GM19035 (cell line): ENCODE data around the gene MIDN.

ENCODE experiments used
- ATAC-seq: cut with Tn5 transposase; IDR thresholded peaks from one replicate; pipeline ENCODE4 v1.9.1; 2021; ENCODE audit not compliant: unreplicated experiment

Gene MIDN

DNA sequence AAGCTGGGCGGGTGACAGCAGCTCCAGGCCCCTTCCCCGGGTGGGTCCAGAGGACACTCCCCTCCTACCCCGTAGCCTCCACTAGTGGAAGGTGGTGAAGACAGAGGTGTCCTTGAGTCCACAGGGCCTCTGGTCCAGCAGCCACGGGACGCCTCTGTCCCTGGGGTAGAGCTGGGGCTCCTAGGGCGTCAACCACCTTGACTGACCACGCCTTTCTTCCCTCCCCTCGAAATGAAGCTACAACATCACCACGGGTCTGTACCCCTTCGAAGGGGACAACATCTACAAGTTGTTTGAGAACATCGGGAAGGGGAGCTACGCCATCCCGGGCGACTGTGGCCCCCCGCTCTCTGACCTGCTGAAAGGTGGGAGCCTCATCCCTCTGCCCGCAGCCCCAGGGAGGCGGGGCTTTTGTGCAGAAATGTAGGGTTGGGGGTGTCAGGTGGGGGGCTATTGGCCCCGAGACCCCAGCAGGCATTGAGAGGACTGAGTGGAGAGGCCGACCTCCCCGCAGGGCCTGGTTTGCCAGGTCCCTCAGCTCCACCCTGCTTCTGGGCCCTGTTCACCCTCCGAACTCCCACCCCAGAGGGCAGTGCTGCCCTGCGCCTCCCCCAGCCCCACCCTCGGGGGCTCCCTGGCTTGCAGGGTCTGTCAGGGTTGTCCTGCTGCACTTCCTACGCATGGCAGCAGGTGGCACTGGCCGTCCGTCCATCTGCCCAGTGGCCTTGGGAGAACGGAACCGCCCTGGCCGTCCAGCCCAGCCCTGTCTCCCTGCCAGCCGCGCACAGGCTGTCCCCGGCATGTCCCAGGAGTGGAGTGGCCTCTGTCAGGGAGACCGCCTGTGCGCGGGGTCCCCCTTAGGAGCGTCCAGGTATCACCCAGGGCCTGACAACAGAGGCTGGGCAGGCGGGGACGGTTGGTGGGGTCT lies 27.1 kb upstream of the MIDN start:
- no peak for ATAC-seq

DNA sequence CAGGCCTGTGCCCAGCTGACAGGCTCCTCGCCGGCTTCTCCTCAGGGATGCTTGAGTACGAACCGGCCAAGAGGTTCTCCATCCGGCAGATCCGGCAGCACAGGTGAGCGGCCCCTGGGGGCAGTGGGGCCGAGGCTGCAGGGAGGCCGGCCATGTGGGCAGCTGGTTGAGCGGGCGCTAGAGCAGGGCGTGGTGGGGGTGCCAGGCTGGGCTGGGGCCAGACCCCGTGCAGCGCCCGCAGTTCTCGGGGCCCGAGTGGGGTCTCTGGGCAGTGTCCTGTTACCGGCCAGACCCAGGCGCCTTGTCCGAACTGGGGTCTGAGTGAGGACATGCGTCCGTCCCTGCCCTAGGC lies 26.5 kb upstream of the MIDN start:
- ATAC-seq: no peak

GRCh38 chr19:1222394-1222793 lies 26.0 kb upstream of the MIDN start:
- ATAC-seq: no peak

- no peak for ATAC-seq
Measured at GRCh38 chr19:1223018-1223855, 25.1 kb upstream of the MIDN start.

DNA sequence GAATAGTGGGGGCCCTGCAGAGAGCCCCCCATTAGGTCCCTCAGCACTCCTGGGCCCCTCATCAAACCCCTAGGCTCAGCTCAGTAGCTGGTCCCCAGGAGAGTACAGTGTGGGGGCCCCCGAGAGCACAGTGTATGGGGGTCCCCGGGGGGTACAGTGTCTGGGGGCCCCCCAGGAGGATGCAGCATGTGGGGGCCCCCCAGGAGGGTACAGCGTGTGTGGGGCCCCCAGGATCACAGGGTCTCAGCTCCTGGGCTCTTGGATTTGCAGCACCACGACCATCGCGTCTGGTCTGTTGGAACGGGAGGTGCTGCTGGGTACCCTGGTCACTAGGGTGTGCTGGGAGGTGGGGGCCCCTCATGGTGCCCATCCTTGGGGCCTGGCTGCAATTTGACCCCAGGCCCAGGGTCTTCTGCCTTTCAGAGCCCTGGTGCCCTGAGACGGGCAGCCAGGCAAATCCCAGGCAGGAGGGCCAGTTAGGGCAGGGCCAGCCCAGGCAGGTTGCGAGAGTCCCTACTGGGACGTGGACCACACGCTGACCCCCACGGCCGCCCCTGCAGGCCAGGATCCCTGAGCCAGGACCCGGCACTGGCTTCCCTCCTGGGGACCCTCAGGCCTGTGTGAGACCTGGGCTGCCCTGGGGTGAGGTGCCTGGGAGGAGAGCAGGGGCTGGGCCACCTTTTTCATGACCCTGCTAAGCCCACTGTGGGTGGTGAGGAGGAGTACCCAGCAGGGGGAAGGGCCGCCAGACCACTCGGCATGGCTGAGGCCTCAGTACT lies 24.1 kb upstream of the MIDN start:
- no peak for ATAC-seq

GRCh38 chr19:1224847-1225246 lies 23.5 kb upstream of the MIDN start:
- no peak for ATAC-seq

- ATAC-seq: no peak
Measured at GRCh38 chr19:1225440-1226226, 22.8 kb upstream of the MIDN start.

GRCh38 chr19:1226227-1226518 lies 22.2 kb upstream of the MIDN start:
- no peak for ATAC-seq

GRCh38 chr19:1226522-1227303 lies 21.7 kb upstream of the MIDN start:
- no peak for ATAC-seq

GRCh38 chr19:1227304-1228054 lies 20.9 kb upstream of the MIDN start:
- no peak for ATAC-seq

DNA sequence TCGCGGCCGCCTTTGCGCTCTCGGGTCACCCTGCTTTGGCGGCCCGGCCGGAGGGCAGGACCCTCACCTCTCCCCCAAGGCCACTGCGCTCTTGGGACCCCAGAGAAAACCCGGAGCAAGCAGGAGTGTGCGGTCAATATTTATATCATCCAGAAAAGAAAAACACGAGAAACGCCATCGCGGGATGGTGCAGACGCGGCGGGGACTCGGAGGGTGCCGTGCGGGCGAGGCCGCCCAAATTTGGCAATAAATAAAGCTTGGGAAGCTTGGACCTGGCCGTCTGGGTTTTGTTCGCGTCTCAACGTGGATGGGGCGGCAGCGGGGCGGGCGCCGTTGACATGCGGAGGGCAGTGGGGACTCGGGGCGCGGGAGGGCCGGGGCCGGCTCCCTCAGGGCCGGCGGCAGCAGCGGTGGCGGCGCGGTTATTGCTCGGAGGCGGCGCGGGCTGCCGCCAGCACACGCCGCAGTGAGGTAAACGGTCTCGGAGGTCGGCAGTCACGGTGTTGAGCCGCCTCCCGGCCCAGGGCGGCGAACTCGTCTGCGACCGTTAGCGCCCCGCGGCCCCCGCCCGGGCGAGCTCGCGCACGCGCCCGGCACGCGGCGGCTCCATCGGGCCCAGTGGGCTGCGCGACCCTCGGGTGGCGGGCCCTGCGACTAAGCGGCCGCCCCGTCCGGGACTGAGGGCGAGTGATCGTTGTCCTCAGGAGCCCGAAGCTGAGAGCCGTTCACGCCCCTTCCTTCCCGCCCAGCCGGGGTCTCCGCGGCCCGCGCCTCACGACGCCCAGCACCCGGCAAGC lies 20.0 kb upstream of the MIDN start:
- no peak for ATAC-seq

DNA sequence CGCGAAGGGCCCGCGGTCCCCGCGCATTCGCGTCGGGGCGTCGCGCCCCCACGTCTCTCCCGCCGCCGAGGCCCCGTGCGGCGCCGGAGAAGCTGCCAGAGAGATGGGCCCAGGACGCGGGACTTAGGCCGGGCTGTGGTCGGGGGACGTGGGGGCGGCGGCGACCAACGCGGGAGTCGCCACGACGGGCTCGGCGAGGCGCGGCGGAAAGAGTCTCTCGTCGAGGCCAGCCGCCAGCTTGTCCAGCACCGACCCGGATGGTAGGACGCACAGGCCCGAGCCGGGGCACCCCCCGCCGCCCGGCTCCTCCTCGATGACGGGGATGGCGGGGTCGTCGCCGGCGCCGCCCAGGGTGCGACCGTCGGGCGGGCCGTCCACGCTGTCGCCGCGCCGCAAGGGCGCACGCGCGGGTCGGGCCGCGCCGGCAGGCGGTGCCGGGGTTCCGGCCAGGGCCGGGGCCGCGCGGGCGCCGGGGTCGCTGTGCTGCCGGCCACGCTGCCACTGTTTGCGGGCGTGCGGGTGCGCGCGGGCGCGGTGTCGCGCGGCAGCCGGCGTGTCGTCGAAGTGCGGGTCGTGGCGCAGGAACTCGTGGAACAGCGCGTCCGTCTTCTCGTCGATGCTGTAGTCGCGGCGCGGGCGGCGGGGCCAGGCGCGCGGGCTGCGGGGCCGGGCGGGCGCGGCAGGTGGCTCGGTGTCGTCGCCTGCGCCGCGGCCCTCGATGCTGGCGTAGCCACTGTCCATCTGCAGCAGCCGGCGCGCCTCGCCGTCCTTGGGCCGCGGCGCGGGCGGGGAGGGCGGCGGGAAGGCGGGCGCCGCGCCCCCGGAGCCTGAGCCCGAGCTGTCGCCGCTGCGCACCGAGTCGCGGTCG lies 19.1 kb upstream of the MIDN start:
- no peak for ATAC-seq

DNA sequence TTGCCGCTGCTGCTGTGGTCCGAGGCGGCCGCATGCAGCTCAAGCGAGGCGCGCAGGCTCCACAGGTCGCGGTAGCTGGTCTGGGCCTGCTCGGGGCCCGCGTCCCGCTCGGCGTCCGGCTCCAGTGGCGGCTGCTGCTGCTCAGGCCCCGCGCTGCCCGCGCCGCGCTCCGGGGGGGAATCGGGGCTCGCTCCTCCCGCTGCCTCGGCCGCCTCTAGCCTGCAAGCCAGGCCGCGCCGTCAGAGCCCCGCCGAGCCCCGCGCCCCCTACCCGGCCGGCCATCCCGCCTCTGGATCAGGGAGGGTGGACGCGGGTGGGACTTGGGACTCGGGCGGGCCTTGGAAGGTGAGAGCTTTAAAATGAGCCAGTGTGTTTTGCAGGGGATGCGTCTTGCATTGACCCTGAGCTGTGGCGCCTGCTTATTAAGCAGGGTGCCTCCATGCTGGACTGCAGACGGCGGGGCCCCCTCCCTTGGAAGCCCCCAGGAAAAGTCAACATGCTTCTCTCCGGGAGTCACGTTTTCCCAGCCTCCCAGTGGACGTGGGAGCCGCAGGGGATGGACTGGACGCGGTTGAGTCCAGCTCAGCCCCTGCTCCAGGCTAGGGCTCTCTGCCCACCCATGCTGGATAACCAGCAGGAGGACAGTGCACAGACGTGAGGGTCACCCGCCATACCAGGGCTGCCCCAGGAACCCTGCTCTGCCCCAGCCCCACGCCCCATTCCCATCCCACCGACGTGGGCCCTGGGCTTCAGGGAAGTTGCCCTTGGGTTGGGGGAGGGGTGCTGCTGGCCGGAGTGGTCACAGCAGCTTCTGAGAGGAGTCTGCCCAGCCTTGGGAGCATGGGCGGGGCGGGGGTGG lies 18.2 kb upstream of the MIDN start:
- no peak for ATAC-seq

DNA sequence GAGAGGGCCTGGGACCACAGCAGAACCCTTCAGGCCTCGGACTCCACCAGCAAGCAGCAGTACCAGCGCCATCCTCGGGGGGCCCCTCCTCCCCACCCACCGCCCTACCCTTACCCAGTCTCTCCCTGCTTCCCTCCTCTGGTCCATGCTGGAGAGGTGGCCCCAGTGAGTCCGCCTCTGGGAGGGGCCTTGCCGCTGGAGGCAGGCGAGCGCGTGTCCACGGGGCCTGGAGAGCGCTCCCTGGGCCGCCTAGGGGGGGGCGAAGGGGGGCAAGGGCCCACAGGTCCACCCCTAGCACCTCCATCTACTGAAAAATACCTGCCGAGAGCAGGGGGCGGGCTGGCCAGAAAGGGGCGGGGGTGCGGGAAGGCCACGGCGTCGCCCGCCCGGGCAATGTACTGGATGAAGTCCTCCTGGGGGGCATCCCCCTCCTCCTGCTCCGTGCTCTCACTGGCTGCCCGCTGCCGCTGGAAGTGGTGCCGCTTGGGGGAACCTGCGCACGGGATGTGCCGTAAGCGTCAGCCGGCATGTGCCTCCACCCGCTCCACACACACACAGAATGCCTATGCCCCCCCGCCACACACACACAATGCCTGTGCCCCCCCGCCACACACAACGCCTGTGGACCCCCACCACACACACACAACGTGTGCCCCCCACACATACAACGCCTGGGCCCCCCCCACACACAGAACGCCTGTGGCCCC lies 17.4 kb upstream of the MIDN start:
- ATAC-seq: no peak

- ATAC-seq: no peak
Measured at GRCh38 chr19:1231729-1232637, 16.4 kb upstream of the MIDN start.
